HepG2 (cell line): ENCODE measurements around the gene SIK2. TPM values are rescaled to one million over a fixed set of nuclear protein-coding genes. Genes with fewer than 3 reads are reported as not detected.
A peak's percentile ranks its signal among the peaks of the same experiment; 100 is the strongest.

Source experiments
- ATAC-seq: fragments of 200-7000 bp; cut with Tn5 transposase; 3 replicates; pipeline ENCODE4 v1.9.1; 2020; ENCODE audit warnings: mild to moderate bottlenecking, moderate library complexity
- BruUV-seq: library from RNA; stranded (reverse); fragments of 400-500 nt; replicated peaks from 2 replicates; lab custom pipeline; 2021; lab: Mats Ljungman, UMichigan
- CTCF ChIA-PET: fragments of 300-600 bp; formaldehyde crosslinking; extraction: SDS; loops from one replicate; lab custom pipeline; 2021; ENCODE audit warnings: low total read pairs, inconsistent platforms, low intra/inter-chr PET ratio; lab: Yijun Ruan, JAX
- POLR2A ChIA-PET: fragments of 350-600 bp; sonication (Branson Sonifier 250); formaldehyde crosslinking; loops from one replicate; lab custom pipeline; 2020; ENCODE audit warnings: antibody characterized with exemption, inconsistent platforms; lab: Yijun Ruan, JAX
- DNase-seq: peaks from one replicate; pipeline ENCODE4 v3.0.0-alpha.2; 2015; ENCODE audit warnings: low spot score
- FAIRE-seq: peaks from 3 replicates; lab custom pipeline; 2011; peaks lifted over from hg19 to GRCh38; lab: Jason Lieb, UNC
- H2AFZ ChIP-seq: one replicate; pipeline ENCODE4 v1.6.1; 2011; ENCODE audit warnings: low read length, inconsistent platforms
- H3K27ac ChIP-seq: fragments of 300-600 bp; 3 replicates; pipeline ENCODE4 v1.8.0; 2011; ENCODE audit warnings: mixed run types, mild to moderate bottlenecking, mixed read lengths, low read length, inconsistent platforms; ENCODE audit not compliant: insufficient read depth; ENCODE audit errors: extremely low read length
- H3K27me3 ChIP-seq, 2 experiments: fragments of 200-600 bp in 1 of 2; 2 replicates in 1 of 2; 3 replicates in 1 of 2; pipeline versions ENCODE4 v1.6.0 to v1.8.0; 2011; ENCODE audit warnings: low read length in 2 of 2, mild to moderate bottlenecking in 2 of 2, moderate library complexity in 2 of 2, inconsistent platforms in 1 of 2; ENCODE audit not compliant: insufficient read depth in 2 of 2, control insufficient read depth in 1 of 2
- H3K36me3 ChIP-seq, 2 experiments: fragments of 200-600 bp in 1 of 2; replicated peaks in 1 of 2; 2 replicates in 1 of 2; 3 replicates in 1 of 2; pipeline versions ENCODE4 v1.5.1 to v1.8.0; 2011; ENCODE audit warnings: low read length in 2 of 2, inconsistent platforms in 1 of 2; ENCODE audit not compliant: insufficient read depth in 2 of 2, control insufficient read depth in 1 of 2
- H3K4me1 ChIP-seq: 2 replicates; pipeline ENCODE4 v1.5.1; 2012; ENCODE audit warnings: low read length, inconsistent platforms; ENCODE audit not compliant: insufficient read depth
- H3K4me2 ChIP-seq: 2 replicates; pipeline ENCODE4 v1.6.0; 2011; ENCODE audit warnings: low read depth, low read length, inconsistent platforms
- H3K4me3 ChIP-seq, 3 experiments: fragments of 200-600 bp in 1 of 3; sonication (generic), shearing (Covaris generic) in 1 of 3; replicated peaks in 1 of 3; 2 replicates each; pipeline ENCODE4 v1.5.1; 2011 to 2016; ENCODE audit warnings: low read length in 3 of 3, inconsistent platforms in 2 of 3, low read depth in 2 of 3, mild to moderate bottlenecking in 2 of 3, control low read depth in 1 of 3, mixed read lengths in 1 of 3; ENCODE audit not compliant: insufficient read depth in 1 of 3
- H3K79me2 ChIP-seq: one replicate; pipeline ENCODE4 v1.6.1; 2011; ENCODE audit warnings: low read length, inconsistent platforms; ENCODE audit not compliant: insufficient read depth
- H3K9ac ChIP-seq: 2 replicates; pipeline ENCODE4 v1.6.0; 2011; ENCODE audit warnings: mild to moderate bottlenecking, low read depth, low read length, inconsistent platforms; ENCODE audit not compliant: insufficient read depth
- H3K9me3 ChIP-seq: 2 replicates; pipeline ENCODE4 v1.5.1; 2012; ENCODE audit warnings: mild to moderate bottlenecking, low read length
- H4K20me1 ChIP-seq: 2 replicates; pipeline ENCODE4 v1.6.0; 2011; ENCODE audit warnings: inconsistent platforms, mild to moderate bottlenecking, low read length, moderate library complexity; ENCODE audit not compliant: insufficient read depth
- ARHGAP35 ChIP-seq: sonication (generic); formaldehyde crosslinking; IDR thresholded peaks from 2 replicates; pipeline ENCODE4 v1.9.0; 2022; ENCODE audit warnings: mild to moderate bottlenecking, inconsistent platforms, moderate library complexity, missing genetic modification reagents, borderline replicate concordance
- ISL2 ChIP-seq: sonication (generic); formaldehyde crosslinking; IDR thresholded peaks from 2 replicates; pipeline ENCODE4 v1.5.0; 2020; ENCODE audit warnings: missing genetic modification reagents
- MXD4 ChIP-seq: IDR thresholded peaks from 2 replicates; pipeline ENCODE4 v1.6.1; 2016; ENCODE audit warnings: mild to moderate bottlenecking, missing biosample characterization, missing genetic modification reagents
- RBFOX2 ChIP-seq: fragments of 200-400 bp; formaldehyde crosslinking; IDR thresholded peaks from 2 replicates; pipeline ENCODE4 v1.6.1; 2017; ENCODE audit warnings: low read depth, mild to moderate bottlenecking, low read length
- SAFB2 ChIP-seq: sonication (generic); formaldehyde crosslinking; IDR thresholded peaks from 2 replicates; pipeline ENCODE4 v1.5.1; 2020; ENCODE audit warnings: missing genetic modification reagents, low read depth, mild to moderate bottlenecking, borderline replicate concordance
- ZNF446 ChIP-seq: sonication (generic); formaldehyde crosslinking; IDR thresholded peaks from 2 replicates; pipeline ENCODE4 v1.5.0; 2020; ENCODE audit warnings: mild to moderate bottlenecking, missing genetic modification reagents
- ZNF703 ChIP-seq: sonication (generic); formaldehyde crosslinking; IDR thresholded peaks from 2 replicates; pipeline ENCODE4 v1.5.1; 2020; ENCODE audit warnings: missing genetic modification reagents, mild to moderate bottlenecking, moderate library complexity, borderline replicate concordance
- WGBS: methylation state at CpG from one replicate; pipeline ENCODE4 v1.1.6; 2017; ENCODE audit warnings: low lambda C conversion rate; 5-methylcytosine and 5-hydroxymethylcytosine counted together
- in situ Hi-C: cut with HindIII; loops from 2 replicates; pipeline ENCODE4 v1.10.0; 2017; ENCODE audit warnings: low pct_unique_long_range_greater_than_20kb; ENCODE audit not compliant: extremely low pct_ligation_motif_present
- intact Hi-C: fragments of 100-400 bp; cut with micrococcal nuclease; formaldehyde crosslinking; loops from one replicate; pipeline ENCODE4 v1.10.0; 2022; ENCODE audit not compliant: unreplicated experiment
- polyA plus RNA-seq, 8 experiments: library from polyadenylated mRNA; depleted of rRNA in 3 of 8; stranded (reverse) in 7 of 8; unstranded in 1 of 8; fragments of >200 nt; fragmentation: Illumina TruSeq in 4 of 8; extraction: Trizol in 4 of 8; gene quantifications; 2 replicates each; pipeline versions ENCODE4 v1.2.1 to v1.2.3, GENCODE V29; 2011 to 2016; ENCODE audit warnings: low read depth in 4 of 8, missing spikeins in 1 of 8, mixed read lengths in 1 of 8; ENCODE audit not compliant: insufficient read depth in 1 of 8
- total RNA-seq, 5 experiments: library from RNA; depleted of rRNA; stranded (reverse); fragments of >200 nt; fragmentation: Illumina TruSeq; extraction: Trizol; gene quantifications; 2 replicates each; pipeline ENCODE4 v1.2.3, GENCODE V29; 2016; ENCODE audit warnings: low read depth in 1 of 5
- TF ChIP-seq, protein P1 (sequence below): conservative IDR thresholded peaks from 2 replicates; pipeline ENCODE4 v1.6.1; 2018; ENCODE audit warnings: missing genetic modification reagents
- TF ChIP-seq, protein P2 (sequence below): sonication (generic); formaldehyde crosslinking; IDR thresholded peaks from 2 replicates; pipeline ENCODE4 v1.9.0; 2021; ENCODE audit warnings: missing genetic modification reagents, mild to moderate bottlenecking, borderline replicate concordance
- TF ChIP-seq, protein P3 (sequence below), 2 experiments: sonication (generic) in 1 of 2; formaldehyde crosslinking in 1 of 2; IDR thresholded peaks; 2 replicates each; pipeline versions ENCODE4 v1.6.1 to v1.9.0; 2014 to 2022; ENCODE audit warnings: antibody characterized with exemption in 1 of 2, borderline replicate concordance in 1 of 2, inconsistent platforms in 1 of 2, low read depth in 1 of 2, missing genetic modification reagents in 1 of 2
- TF ChIP-seq, protein P4 (sequence below): sonication (generic); formaldehyde crosslinking; IDR thresholded peaks from 2 replicates; pipeline ENCODE4 v1.4.0; 2020; ENCODE audit warnings: missing genetic modification reagents

The SIK2 gene
- total and polyA plus RNA-seq, 2 of the 13 experiments (the other 11 are each of a cell fraction or from before 2014, with no cell fraction given) = 8.1 to 15.4 TPM

DNA sequence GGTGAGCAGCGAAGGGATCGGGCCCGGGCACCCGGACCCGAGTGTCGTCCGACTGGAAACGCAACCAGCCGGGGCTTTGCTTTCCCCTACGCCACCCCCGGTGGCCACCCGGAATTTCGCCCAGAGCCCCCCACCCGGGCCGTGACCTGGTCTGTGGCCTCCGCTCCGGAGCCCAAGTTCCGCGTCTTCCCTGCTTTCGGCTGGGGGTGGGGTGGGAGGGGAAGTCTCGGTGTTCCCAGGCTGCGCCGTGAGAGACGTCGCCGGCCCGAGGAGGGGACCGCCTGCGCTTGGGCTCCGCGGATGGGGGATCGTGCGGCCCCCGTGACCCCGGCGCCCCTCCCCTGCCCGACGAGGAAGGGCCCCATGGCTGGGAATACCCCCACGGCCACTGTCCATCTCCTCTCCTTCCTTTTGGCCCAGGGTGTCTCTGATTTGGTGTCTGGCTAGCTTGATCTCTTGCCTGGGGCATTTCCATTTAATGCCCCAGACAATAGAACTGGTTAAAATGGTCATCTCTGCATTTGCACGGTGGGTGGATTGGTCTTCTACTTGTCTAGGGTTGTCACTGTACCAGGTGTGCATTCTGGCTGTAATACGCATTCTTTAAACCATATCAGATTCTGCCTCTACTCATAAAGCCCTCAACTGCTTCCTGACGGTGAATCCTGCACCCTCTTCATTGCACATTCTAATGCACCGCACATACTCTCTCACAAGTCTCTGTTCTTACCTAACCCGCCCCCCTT, 789 bp downstream of the SIK2 start:
- intact Hi-C loops = loop anchor here (1.0 to 5.0 kb wide), 3 partner anchors 30 to 238 kb away; no protein-coding TSS in a partner anchor
- TF ChIP-seq, protein P1, sequence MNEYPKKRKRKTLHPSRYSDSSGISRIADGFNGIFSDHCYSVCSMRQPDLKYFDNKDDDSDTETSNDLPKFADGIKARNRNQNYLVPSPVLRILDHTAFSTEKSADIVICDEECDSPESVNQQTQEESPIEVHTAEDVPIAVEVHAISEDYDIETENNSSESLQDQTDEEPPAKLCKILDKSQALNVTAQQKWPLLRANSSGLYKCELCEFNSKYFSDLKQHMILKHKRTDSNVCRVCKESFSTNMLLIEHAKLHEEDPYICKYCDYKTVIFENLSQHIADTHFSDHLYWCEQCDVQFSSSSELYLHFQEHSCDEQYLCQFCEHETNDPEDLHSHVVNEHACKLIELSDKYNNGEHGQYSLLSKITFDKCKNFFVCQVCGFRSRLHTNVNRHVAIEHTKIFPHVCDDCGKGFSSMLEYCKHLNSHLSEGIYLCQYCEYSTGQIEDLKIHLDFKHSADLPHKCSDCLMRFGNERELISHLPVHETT = no peak
- TF ChIP-seq ISL2 (CRISPR knock-in tag) (no peak), ARHGAP35 (CRISPR knock-in tag) (no peak), RBFOX2 (peak; percentile 36; the same call in 1 of the 2 replicates), MXD4 (CRISPR knock-in tag) (no peak), SAFB2 (no peak), ZNF703 (CRISPR knock-in tag) (0 out of 2 replicates have a peak, but pooled peaks have one; percentile 47), ZNF446 (no peak)
- TF ChIP-seq, protein P2, sequence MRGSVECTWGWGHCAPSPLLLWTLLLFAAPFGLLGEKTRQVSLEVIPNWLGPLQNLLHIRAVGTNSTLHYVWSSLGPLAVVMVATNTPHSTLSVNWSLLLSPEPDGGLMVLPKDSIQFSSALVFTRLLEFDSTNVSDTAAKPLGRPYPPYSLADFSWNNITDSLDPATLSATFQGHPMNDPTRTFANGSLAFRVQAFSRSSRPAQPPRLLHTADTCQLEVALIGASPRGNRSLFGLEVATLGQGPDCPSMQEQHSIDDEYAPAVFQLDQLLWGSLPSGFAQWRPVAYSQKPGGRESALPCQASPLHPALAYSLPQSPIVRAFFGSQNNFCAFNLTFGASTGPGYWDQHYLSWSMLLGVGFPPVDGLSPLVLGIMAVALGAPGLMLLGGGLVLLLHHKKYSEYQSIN = no peak
- TF ChIP-seq, protein P3, sequence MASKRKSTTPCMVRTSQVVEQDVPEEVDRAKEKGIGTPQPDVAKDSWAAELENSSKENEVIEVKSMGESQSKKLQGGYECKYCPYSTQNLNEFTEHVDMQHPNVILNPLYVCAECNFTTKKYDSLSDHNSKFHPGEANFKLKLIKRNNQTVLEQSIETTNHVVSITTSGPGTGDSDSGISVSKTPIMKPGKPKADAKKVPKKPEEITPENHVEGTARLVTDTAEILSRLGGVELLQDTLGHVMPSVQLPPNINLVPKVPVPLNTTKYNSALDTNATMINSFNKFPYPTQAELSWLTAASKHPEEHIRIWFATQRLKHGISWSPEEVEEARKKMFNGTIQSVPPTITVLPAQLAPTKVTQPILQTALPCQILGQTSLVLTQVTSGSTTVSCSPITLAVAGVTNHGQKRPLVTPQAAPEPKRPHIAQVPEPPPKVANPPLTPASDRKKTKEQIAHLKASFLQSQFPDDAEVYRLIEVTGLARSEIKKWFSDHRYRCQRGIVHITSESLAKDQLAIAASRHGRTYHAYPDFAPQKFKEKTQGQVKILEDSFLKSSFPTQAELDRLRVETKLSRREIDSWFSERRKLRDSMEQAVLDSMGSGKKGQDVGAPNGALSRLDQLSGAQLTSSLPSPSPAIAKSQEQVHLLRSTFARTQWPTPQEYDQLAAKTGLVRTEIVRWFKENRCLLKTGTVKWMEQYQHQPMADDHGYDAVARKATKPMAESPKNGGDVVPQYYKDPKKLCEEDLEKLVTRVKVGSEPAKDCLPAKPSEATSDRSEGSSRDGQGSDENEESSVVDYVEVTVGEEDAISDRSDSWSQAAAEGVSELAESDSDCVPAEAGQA (IDR thresholded peaks at IDR 0.05; ENCODE audit: low read depth) = no peak
- TF ChIP-seq, protein P3 (CRISPR knock-in tag; IDR thresholded peaks at IDR 0.05; ENCODE audit: borderline replicate concordance) = no peak
- TF ChIP-seq, protein P4, sequence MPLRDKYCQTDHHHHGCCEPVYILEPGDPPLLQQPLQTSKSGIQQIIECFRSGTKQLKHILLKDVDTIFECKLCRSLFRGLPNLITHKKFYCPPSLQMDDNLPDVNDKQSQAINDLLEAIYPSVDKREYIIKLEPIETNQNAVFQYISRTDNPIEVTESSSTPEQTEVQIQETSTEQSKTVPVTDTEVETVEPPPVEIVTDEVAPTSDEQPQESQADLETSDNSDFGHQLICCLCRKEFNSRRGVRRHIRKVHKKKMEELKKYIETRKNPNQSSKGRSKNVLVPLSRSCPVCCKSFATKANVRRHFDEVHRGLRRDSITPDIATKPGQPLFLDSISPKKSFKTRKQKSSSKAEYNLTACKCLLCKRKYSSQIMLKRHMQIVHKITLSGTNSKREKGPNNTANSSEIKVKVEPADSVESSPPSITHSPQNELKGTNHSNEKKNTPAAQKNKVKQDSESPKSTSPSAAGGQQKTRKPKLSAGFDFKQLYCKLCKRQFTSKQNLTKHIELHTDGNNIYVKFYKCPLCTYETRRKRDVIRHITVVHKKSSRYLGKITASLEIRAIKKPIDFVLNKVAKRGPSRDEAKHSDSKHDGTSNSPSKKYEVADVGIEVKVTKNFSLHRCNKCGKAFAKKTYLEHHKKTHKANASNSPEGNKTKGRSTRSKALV = no peak

More for the DNA sequence above, 789 bp downstream of the SIK2 start:
- Histone ChIP-seq H3K4me1 (peaks cover 59% of the 10 kb centered on the region), H3K4me3 (peak overlapping the region; percentile 84 to 95 (median 90)), H3K9me3 (no peaks in the 10 kb centered on the region), H3K4me2 (peak overlapping the region; percentile 90), H3K27me3 (no peaks in the 10 kb centered on the region; a peak in 1 of 5 replicates), H3K36me3 (no peaks in the 10 kb centered on the region), H2AFZ (no peak overlapping the region), H3K79me2 (peaks cover 55% of the 10 kb centered on the region), H3K9ac (peak overlapping the region; percentile 95), H3K27ac (peak overlapping the region; percentile 87), H4K20me1 (peaks cover 10% of the 10 kb centered on the region)
- under 1% methylated on average over 22 of the region's 44 CpGs for WGBS
- no TSS peak for BruUV-seq
- POLR2A ChIA-PET = interaction anchor here (0.9 to 3.1 kb wide), 3 partner anchors 164 to 230 kb away, joined by 4 to 17 read pairs (median 4); partner anchors contain the start of gene PPP2R1B
- CTCF ChIA-PET = interaction anchor here (1.6 to 2.2 kb wide), 2 partner anchors 174 to 238 kb away, joined by 23 to 47 read pairs; no protein-coding TSS in a partner anchor
- FAIRE-seq (no peak), ATAC-seq (peak; percentile 22), DNase-seq (no peak)
- in situ Hi-C loops = loop anchor here (5.0 kb wide), 2 partner anchors 174 to 239 kb away; no protein-coding TSS in a partner anchor
